PC-9 (cell line): ENCODE results near the gene RNF187.

ENCODE experiments used
- EZH2 ChIP-seq: fragments of 200-600 bp; sonication (generic); IDR thresholded peaks from 2 replicates; pipeline ENCODE4 v1.8.0; 2017; ENCODE audit warnings: antibody characterized with exemption, low read depth
- TF ChIP-seq, protein P1 (sequence below): fragments of 200-600 bp; sonication (generic); conservative IDR thresholded peaks from 2 replicates; pipeline ENCODE4 v1.6.1; 2017; ENCODE audit warnings: mixed run types, antibody characterized with exemption, mild to moderate bottlenecking, moderate library complexity

DNA sequence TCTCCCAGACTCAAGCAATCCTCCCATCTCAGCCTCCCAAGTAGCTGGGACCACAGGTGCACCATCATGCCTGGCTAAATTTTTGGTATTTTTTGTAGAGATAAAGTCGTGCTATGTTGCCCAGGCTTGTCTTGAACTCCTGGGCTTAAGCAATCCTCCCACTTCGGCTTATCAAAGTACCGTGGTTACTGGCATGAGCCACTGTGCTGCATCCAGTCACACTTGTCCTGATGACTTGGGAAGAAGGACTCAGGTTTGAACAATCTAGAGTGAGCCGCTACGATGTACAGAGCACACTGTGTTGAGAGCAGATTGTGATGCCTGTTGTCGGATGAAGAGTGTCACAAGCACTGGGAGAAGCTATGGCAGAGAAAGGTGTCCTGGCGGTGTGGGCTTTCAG, 27.2 kb downstream of the RNF187 start:
- TF ChIP-seq, protein P1, sequence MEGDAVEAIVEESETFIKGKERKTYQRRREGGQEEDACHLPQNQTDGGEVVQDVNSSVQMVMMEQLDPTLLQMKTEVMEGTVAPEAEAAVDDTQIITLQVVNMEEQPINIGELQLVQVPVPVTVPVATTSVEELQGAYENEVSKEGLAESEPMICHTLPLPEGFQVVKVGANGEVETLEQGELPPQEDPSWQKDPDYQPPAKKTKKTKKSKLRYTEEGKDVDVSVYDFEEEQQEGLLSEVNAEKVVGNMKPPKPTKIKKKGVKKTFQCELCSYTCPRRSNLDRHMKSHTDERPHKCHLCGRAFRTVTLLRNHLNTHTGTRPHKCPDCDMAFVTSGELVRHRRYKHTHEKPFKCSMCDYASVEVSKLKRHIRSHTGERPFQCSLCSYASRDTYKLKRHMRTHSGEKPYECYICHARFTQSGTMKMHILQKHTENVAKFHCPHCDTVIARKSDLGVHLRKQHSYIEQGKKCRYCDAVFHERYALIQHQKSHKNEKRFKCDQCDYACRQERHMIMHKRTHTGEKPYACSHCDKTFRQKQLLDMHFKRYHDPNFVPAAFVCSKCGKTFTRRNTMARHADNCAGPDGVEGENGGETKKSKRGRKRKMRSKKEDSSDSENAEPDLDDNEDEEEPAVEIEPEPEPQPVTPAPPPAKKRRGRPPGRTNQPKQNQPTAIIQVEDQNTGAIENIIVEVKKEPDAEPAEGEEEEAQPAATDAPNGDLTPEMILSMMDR, result no peak
- TF ChIP-seq EZH2, result no peak
